Endothelial cell of umbilical vein (primary cell): ENCODE results near the gene PCDH9. TPM values are rescaled to one million over a fixed set of nuclear protein-coding genes. Genes with fewer than 3 reads are reported as not detected.

Experiments used
- BruUV-seq: library from RNA; stranded (reverse); fragments of 400-500 nt; replicated peaks from 2 replicates; lab custom pipeline; 2021; lab: Mats Ljungman, UMichigan
- CTCF ChIA-PET: fragments of 300-600, 350-600 bp; sonication (Branson Sonifier 250); formaldehyde crosslinking; loops from one replicate; lab custom pipeline; 2021; ENCODE audit warnings: antibody characterized with exemption, inconsistent platforms; lab: Charles Lee
- POLR2A ChIA-PET: fragments of 300-600, 350-600 bp; sonication (Branson Sonifier 250); formaldehyde crosslinking; loops from one replicate; lab custom pipeline; 2021; ENCODE audit warnings: antibody characterized with exemption, inconsistent platforms; lab: Charles Lee
- DNase-seq: peaks from one replicate; pipeline ENCODE4 v3.0.0-alpha.2; 2011; ENCODE audit warnings: low read depth, low spot score
- FAIRE-seq: peaks from 2 replicates; lab custom pipeline; 2011; peaks lifted over from hg19 to GRCh38; lab: Jason Lieb, UNC
- H2AFZ ChIP-seq: 2 replicates; pipeline ENCODE4 v1.6.0; 2012; ENCODE audit warnings: low read depth, low read length, control low read depth, inconsistent platforms
- H3K27ac ChIP-seq: 2 replicates; pipeline ENCODE4 v1.5.1; 2011; ENCODE audit warnings: low read depth, mild to moderate bottlenecking, control low read depth, low read length, moderate library complexity; ENCODE audit not compliant: insufficient read depth
- H3K27me3 ChIP-seq, 2 experiments: 2 replicates each; pipeline versions ENCODE4 v1.6.0 to v1.6.1; 2011; ENCODE audit warnings: low read length in 2 of 2, mixed read lengths in 1 of 2; ENCODE audit not compliant: control insufficient read depth in 2 of 2, insufficient read depth in 2 of 2
- H3K36me3 ChIP-seq, 2 experiments: 2 replicates in 1 of 2; 3 replicates in 1 of 2; pipeline ENCODE4 v1.5.1; 2011; ENCODE audit warnings: low read length in 2 of 2, mild to moderate bottlenecking in 1 of 2, moderate library complexity in 1 of 2; ENCODE audit not compliant: control insufficient read depth in 2 of 2, insufficient read depth in 2 of 2; ENCODE audit errors: extremely low read depth in 1 of 2
- H3K4me1 ChIP-seq: 3 replicates; pipeline ENCODE4 v1.5.1; 2011; ENCODE audit warnings: mild to moderate bottlenecking, low read length; ENCODE audit not compliant: control insufficient read depth, insufficient read depth; ENCODE audit errors: extremely low read depth
- H3K4me2 ChIP-seq: 2 replicates; pipeline ENCODE4 v1.6.1; 2011; ENCODE audit warnings: low read length, control low read depth, mixed read lengths; ENCODE audit not compliant: insufficient read depth
- H3K4me3 ChIP-seq, 3 experiments: fragments of 200-600 bp in 1 of 3; sonication (generic), shearing (Covaris generic) in 1 of 3; replicated peaks in 1 of 3; 2 replicates each; pipeline ENCODE4 v1.5.1; 2011 to 2016; ENCODE audit warnings: control low read depth in 3 of 3, low read length in 3 of 3, mild to moderate bottlenecking in 2 of 3, inconsistent platforms in 1 of 3, low read depth in 1 of 3, moderate library complexity in 1 of 3; ENCODE audit not compliant: insufficient read depth in 1 of 3
- H3K79me2 ChIP-seq: 2 replicates; pipeline ENCODE4 v1.6.0; 2012; ENCODE audit warnings: low read length, inconsistent platforms; ENCODE audit not compliant: control insufficient read depth, insufficient read depth
- H3K9ac ChIP-seq: replicated peaks from 2 replicates; pipeline ENCODE3; 2011; ENCODE audit warnings: low read length, control low read depth; ENCODE audit not compliant: insufficient read depth; ENCODE audit errors: extremely low read depth
- H3K9me1 ChIP-seq: replicated peaks from 3 replicates; pipeline ENCODE4 v1.6.0; 2011; ENCODE audit warnings: mild to moderate bottlenecking, low read length; ENCODE audit not compliant: control insufficient read depth, insufficient read depth; ENCODE audit errors: extremely low read depth
- H3K9me3 ChIP-seq: replicated peaks from 2 replicates; pipeline ENCODE4 v1.5.1; 2012; ENCODE audit warnings: low read length, inconsistent platforms; ENCODE audit not compliant: control insufficient read depth, insufficient read depth
- H4K20me1 ChIP-seq: replicated peaks from 2 replicates; pipeline ENCODE3; 2011; ENCODE audit warnings: mild to moderate bottlenecking, low read length; ENCODE audit not compliant: control insufficient read depth, insufficient read depth; ENCODE audit errors: extremely low read depth
- CTCF ChIP-seq, 2 donors: IDR thresholded peaks; 1 replicate in 1 of 2; 2 replicates in 1 of 2; pipeline ENCODE4 v1.5.1; 2011; ENCODE audit warnings: low read length in 2 of 2, mild to moderate bottlenecking in 2 of 2, moderate library complexity in 2 of 2, control low read depth in 1 of 2, inconsistent platforms in 1 of 2, low read depth in 1 of 2; ENCODE audit not compliant: insufficient read depth in 1 of 2; ENCODE audit errors: extremely low read depth in 1 of 2
- EZH2 ChIP-seq: IDR thresholded peaks from 2 replicates; pipeline ENCODE4 v1.6.1; 2012; ENCODE audit warnings: borderline replicate concordance, low read depth, mild to moderate bottlenecking, moderate library complexity, low read length, inconsistent platforms; ENCODE audit not compliant: severe bottlenecking
- FOS ChIP-seq: IDR thresholded peaks from 2 replicates; pipeline ENCODE4 v1.6.1; 2011; ENCODE audit warnings: mild to moderate bottlenecking, low read length, moderate library complexity, borderline replicate concordance; ENCODE audit not compliant: insufficient read depth
- GATA2 ChIP-seq: IDR thresholded peaks from 2 replicates; pipeline ENCODE4 v1.7.0; 2011; ENCODE audit warnings: low read depth, mild to moderate bottlenecking, moderate library complexity, mixed read lengths, low read length; ENCODE audit not compliant: insufficient read length, insufficient read depth
- JUN ChIP-seq: IDR thresholded peaks from 2 replicates; pipeline ENCODE4 v1.6.1; 2011; ENCODE audit warnings: borderline replicate concordance, low read depth; ENCODE audit not compliant: insufficient read length, insufficient read depth
- MAX ChIP-seq: IDR thresholded peaks from 2 replicates; pipeline ENCODE4 v1.6.1; 2011; ENCODE audit not compliant: insufficient read depth, insufficient read length
- MYC ChIP-seq: IDR thresholded peaks from one replicate; pipeline ENCODE4 v1.6.1; 2011; ENCODE audit warnings: mild to moderate bottlenecking, low read depth, low read length
- POLR2A ChIP-seq: IDR thresholded peaks from 2 replicates; pipeline ENCODE4 v1.6.1; 2012; ENCODE audit warnings: low read depth, mild to moderate bottlenecking, control low read depth, low read length
- POLR2AphosphoS5 ChIP-seq: IDR thresholded peaks from 2 replicates; pipeline ENCODE4 v1.6.1; 2012; ENCODE audit warnings: low read depth, mild to moderate bottlenecking, control low read depth, low read length, moderate library complexity; ENCODE audit not compliant: insufficient read depth
- dilution Hi-C: fragments of 300-500 bp; cut with MboI; formaldehyde crosslinking; loops from one replicate; pipeline ENCODE4 v1.15.0; 2019; ENCODE audit warnings: low sequenced_read_pairs; ENCODE audit not compliant: extremely low pct_ligation_motif_present
- intact Hi-C: fragments of 100-400 bp; cut with micrococcal nuclease; formaldehyde crosslinking; loops from one replicate; pipeline ENCODE4 v1.10.0; 2022
- polyA plus RNA-seq, 4 experiments: library from polyadenylated mRNA; depleted of rRNA in 3 of 4; stranded (reverse) in 3 of 4; unstranded in 1 of 4; fragments of >200 nt; gene quantifications; 2 replicates each; pipeline versions ENCODE4 v1.2.1 to v1.2.3, GENCODE V29; 2011 to 2012; ENCODE audit warnings: missing spikeins in 1 of 4
- total RNA-seq: library from RNA; stranded (reverse); gene quantifications from 2 replicates; pipeline ENCODE4 v1.2.3, GENCODE V29; 2021

PCDH9 gene
- total and polyA plus RNA-seq, 2 donors (not counting 3 experiments of a cell fraction or from before 2014, with no cell fraction given), result 1.1 to 5.2 TPM

DNA sequence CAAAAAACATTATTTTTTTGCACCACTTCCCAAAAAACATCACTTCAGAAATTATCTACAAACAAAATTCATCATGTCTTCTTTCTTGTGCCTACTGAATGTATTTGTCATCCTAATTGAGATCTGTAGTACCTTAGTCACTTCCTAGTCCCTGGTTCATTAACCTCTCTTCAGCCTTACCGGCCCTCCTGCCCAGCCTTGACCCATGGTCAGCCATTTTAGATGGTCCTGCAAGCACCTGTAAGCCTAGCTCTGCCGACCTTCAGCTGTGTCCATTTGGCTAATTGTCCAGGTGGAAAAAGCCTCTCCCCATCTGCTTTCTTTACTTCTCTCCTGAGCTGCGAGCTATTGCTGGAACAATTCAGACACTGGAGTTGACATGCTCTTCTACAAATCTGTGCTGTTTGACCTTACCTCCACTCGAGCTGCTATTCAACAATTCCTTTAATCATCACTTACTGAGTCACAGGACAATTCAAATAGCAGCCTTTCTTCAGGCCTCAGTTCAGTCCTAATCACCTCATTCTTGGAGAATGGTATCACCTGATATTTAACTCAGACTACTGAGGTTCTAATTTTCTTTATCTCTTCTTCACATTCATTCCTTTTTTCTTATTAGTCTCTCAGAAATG lies 882.5 kb downstream of the PCDH9 start:
- CTCF ChIA-PET, result interaction anchor here (1.1 kb wide), 1 partner anchor 10 kb away, joined by 3 read pairs; no protein-coding TSS in a partner anchor
- Histone ChIP-seq H3K9me1 (no peaks in the 10 kb centered on the region), H3K4me1 (no peaks in the 10 kb centered on the region), H2AFZ (no peak overlapping the region), H4K20me1 (no peaks in the 10 kb centered on the region), H3K27me3 (no peaks in the 10 kb centered on the region), H3K9ac (no peak overlapping the region), H3K4me3 (no peak overlapping the region), H3K27ac (no peak overlapping the region), H3K36me3 (no peaks in the 10 kb centered on the region), H3K9me3 (no peaks in the 10 kb centered on the region), H3K4me2 (no peak overlapping the region), H3K79me2 (no peaks in the 10 kb centered on the region)
- no TSS peak for BruUV-seq
- FAIRE-seq (no peak), DNase-seq (no peak)
- POLR2A ChIA-PET, result no interaction called here
- dilution Hi-C loops, result no loop called here
- intact Hi-C loops, result no loop called here
- TF ChIP-seq POLR2A, result no peak
- no peak for TF ChIP-seq POLR2AphosphoS5

- H2AFZ ChIP-seq, result no peak overlapping the region
- no peak for FAIRE-seq
- ChIA-PET POLR2A (no interaction called here), CTCF (interaction anchor here (2.0 kb wide), 1 partner anchor 10 kb away, joined by 5 read pairs; no protein-coding TSS in a partner anchor)
- intact Hi-C loops (no loop called here), dilution Hi-C loops (no loop called here)
- H4K20me1 ChIP-seq, result no peaks in the 10 kb centered on the region
- DNase-seq, result no peak
- no peaks in the 10 kb centered on the region for H3K9me3 ChIP-seq
- H3K36me3 ChIP-seq, result no peaks in the 10 kb centered on the region
- no peaks in the 10 kb centered on the region for H3K27me3 ChIP-seq
- H3K4me3 ChIP-seq, result no peak overlapping the region
- TF ChIP-seq POLR2A (no peak), POLR2AphosphoS5 (no peak), JUN (no peak), GATA2 (no peak), EZH2 (no peak), CTCF (IDR thresholded peaks at IDR 0.05; ENCODE audit: extremely low read depth in 1 of 2, insufficient read depth in 1 of 2, low read depth in 1 of 2, low read length in 2 of 2) (no peak), FOS (no peak), MYC (no peak), MAX (no peak)
- H3K9ac ChIP-seq, result no peak overlapping the region
- H3K27ac ChIP-seq, result no peak overlapping the region
- no peaks in the 10 kb centered on the region for H3K9me1 ChIP-seq
- H3K79me2 ChIP-seq, result no peaks in the 10 kb centered on the region
- no peaks in the 10 kb centered on the region for H3K4me1 ChIP-seq
- BruUV-seq, result no TSS peak
- no peak overlapping the region for H3K4me2 ChIP-seq
These were observed 884.2 kb downstream of the PCDH9 start for GRCh38 chr13:66345971-66346370.
